Ishikawa (cell line): ENCODE results near the gene ATP6V0E2.

ENCODE experiments used
- CEBPB ChIP-seq: IDR thresholded peaks from 2 replicates; pipeline ENCODE4 v1.6.1; 2012
- CREB1 ChIP-seq: IDR thresholded peaks from 2 replicates; pipeline ENCODE4 v1.6.1; 2012; ENCODE audit warnings: low read depth
- EGR1 ChIP-seq: IDR thresholded peaks from 2 replicates; pipeline ENCODE4 v1.6.1; 2012
- EP300 ChIP-seq: IDR thresholded peaks from 2 replicates; pipeline ENCODE4 v1.6.1; 2012; ENCODE audit warnings: borderline replicate concordance
- FOXM1 ChIP-seq: IDR thresholded peaks from 2 replicates; pipeline ENCODE4 v1.6.1; 2012; ENCODE audit warnings: low read depth, borderline replicate concordance
- MAX ChIP-seq: IDR thresholded peaks from 2 replicates; pipeline ENCODE4 v1.6.1; 2012
- NFIC ChIP-seq: IDR thresholded peaks from 2 replicates; pipeline ENCODE4 v1.6.1; 2012
- RAD21 ChIP-seq: IDR thresholded peaks from 2 replicates; pipeline ENCODE4 v1.6.1; 2012; ENCODE audit warnings: low read depth
- TAF1 ChIP-seq: IDR thresholded peaks from 2 replicates; pipeline ENCODE4 v1.6.1; 2012; ENCODE audit warnings: low read depth, mild to moderate bottlenecking
- TCF12 ChIP-seq: IDR thresholded peaks from 2 replicates; pipeline ENCODE4 v1.6.1; 2012; ENCODE audit warnings: low read depth
- TEAD4 ChIP-seq: IDR thresholded peaks from 2 replicates; pipeline ENCODE4 v1.6.1; 2012
- YY1 ChIP-seq: IDR thresholded peaks from 2 replicates; pipeline ENCODE4 v1.6.1; 2012; ENCODE audit warnings: low read depth
- ZBTB7A ChIP-seq: IDR thresholded peaks from 2 replicates; pipeline ENCODE4 v1.6.1; 2012; ENCODE audit warnings: low read depth
- TF ChIP-seq, protein P1 (sequence below): IDR thresholded peaks from 2 replicates; pipeline ENCODE4 v1.6.1; 2012; ENCODE audit warnings: low read depth, mild to moderate bottlenecking

DNA sequence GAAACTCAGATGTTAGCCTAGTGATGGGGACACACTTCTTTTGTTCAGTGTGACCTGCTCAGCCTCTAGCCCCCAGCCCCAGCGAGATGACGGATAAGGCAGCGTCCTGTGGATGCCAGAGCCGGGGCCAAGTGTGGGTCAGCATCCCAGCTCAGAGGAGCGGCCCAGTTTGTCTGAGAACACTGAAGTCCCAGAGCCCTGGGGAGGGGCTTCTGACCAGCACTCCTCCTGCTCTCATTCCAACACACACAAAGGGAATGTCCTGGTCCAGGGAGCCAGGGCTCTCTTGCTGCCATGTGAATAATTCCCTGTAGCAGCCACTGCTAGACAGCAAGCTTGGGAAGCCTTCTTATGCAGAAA, 4.5 kb upstream of the ATP6V0E2 start:
- TF ChIP-seq NFIC (no peak), CREB1 (no peak), MAX (no peak), FOXM1 (no peak), CEBPB (no peak), ZBTB7A (no peak), EP300 (no peak), EGR1 (no peak), YY1 (no peak), RAD21 (no peak), TAF1 (no peak), TCF12 (no peak), TEAD4 (no peak)
- TF ChIP-seq, protein P1, sequence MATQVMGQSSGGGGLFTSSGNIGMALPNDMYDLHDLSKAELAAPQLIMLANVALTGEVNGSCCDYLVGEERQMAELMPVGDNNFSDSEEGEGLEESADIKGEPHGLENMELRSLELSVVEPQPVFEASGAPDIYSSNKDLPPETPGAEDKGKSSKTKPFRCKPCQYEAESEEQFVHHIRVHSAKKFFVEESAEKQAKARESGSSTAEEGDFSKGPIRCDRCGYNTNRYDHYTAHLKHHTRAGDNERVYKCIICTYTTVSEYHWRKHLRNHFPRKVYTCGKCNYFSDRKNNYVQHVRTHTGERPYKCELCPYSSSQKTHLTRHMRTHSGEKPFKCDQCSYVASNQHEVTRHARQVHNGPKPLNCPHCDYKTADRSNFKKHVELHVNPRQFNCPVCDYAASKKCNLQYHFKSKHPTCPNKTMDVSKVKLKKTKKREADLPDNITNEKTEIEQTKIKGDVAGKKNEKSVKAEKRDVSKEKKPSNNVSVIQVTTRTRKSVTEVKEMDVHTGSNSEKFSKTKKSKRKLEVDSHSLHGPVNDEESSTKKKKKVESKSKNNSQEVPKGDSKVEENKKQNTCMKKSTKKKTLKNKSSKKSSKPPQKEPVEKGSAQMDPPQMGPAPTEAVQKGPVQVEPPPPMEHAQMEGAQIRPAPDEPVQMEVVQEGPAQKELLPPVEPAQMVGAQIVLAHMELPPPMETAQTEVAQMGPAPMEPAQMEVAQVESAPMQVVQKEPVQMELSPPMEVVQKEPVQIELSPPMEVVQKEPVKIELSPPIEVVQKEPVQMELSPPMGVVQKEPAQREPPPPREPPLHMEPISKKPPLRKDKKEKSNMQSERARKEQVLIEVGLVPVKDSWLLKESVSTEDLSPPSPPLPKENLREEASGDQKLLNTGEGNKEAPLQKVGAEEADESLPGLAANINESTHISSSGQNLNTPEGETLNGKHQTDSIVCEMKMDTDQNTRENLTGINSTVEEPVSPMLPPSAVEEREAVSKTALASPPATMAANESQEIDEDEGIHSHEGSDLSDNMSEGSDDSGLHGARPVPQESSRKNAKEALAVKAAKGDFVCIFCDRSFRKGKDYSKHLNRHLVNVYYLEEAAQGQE, result no peak
